GM12875 (cell line): ENCODE measurements around the gene SLC35E2B.
"Not testable (repeated sequence)": the region's sequence is repeated elsewhere in the genome, so short reads cannot be mapped to it uniquely, and the experiment has no call there.

Source experiments
- H3K4me3 ChIP-seq: one replicate; pipeline ENCODE4 v1.5.1; 2011; ENCODE audit warnings: low read depth, low read length, control low read depth
- TF ChIP-seq, protein P1 (sequence below): IDR thresholded peaks from 2 replicates; pipeline ENCODE4 v1.5.1; 2011; ENCODE audit warnings: low read depth, mild to moderate bottlenecking, control low read depth, inconsistent platforms, low read length, moderate library complexity, borderline replicate concordance; ENCODE audit not compliant: insufficient read depth

Gene SLC35E2B

DNA sequence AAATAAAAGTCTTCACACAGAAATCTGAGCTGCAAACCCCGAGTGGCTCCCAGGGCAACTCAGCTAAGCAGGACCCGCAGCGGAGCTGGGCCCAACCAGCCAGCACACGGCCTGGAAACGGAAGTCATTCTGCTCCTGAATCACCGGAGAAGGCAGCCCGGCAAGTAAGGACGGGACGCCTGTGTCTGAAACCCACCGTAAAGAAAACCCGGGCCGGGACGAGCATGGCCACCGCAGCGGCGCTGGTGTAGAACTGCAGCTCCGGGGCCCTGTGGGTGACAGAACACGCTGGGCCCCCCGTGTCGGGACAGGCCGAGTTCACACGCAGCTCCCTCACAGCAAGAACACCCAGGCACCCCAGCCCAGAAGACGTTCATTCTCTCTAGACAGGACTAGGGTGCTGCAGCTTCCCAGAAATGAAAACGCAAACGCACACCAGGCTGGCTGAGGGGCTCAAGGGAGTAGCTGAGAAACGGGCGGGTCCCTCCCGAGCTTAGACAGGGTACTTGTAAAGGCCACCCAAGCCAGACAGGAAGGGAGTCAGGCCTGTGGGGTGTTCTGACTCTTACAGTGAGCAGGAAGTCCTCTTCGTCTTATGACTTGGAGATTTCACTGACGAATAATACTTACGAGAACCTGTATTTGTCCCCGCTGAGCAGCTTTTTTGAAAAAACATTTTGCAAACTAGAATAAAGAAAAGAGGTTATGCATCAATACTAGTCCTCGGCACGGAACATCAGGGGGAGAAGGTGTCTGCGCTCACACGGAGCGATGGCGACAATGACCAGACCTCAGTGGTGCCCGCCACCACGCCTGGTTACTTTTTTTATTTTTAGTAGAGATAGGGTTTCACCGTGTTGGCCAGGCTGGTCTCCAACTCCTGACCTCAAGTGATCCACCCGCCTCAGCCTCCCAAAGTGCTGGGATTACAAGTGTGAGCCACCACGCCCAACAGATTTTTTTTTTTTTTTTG lies 22.8 kb downstream of the SLC35E2B start:
- H3K4me3 ChIP-seq, result no peak overlapping the region
- TF ChIP-seq, protein P1, sequence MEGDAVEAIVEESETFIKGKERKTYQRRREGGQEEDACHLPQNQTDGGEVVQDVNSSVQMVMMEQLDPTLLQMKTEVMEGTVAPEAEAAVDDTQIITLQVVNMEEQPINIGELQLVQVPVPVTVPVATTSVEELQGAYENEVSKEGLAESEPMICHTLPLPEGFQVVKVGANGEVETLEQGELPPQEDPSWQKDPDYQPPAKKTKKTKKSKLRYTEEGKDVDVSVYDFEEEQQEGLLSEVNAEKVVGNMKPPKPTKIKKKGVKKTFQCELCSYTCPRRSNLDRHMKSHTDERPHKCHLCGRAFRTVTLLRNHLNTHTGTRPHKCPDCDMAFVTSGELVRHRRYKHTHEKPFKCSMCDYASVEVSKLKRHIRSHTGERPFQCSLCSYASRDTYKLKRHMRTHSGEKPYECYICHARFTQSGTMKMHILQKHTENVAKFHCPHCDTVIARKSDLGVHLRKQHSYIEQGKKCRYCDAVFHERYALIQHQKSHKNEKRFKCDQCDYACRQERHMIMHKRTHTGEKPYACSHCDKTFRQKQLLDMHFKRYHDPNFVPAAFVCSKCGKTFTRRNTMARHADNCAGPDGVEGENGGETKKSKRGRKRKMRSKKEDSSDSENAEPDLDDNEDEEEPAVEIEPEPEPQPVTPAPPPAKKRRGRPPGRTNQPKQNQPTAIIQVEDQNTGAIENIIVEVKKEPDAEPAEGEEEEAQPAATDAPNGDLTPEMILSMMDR, result no peak

DNA sequence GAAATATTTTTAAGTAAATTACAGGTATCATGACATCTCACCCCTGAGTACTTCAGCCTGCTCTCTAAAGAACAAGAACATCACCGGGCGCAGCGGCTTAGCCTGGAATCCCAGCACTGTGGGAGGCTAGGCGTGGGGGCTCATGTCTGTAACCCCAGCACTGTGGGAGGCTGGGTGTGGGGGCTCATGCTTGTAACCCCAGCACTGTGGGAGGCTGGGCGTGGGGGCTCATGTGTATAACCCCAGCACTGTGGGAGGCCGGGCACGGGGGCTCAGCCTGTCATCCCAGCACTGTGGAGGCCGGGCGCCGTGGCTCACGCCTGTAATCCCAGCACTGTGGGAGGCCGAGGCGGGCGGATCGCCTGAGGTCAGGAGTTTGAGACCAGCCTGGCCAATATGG lies 26.1 kb downstream of the SLC35E2B start:
- H3K4me3 ChIP-seq, result no peak overlapping the region
- TF ChIP-seq, protein P1, result no peak

DNA sequence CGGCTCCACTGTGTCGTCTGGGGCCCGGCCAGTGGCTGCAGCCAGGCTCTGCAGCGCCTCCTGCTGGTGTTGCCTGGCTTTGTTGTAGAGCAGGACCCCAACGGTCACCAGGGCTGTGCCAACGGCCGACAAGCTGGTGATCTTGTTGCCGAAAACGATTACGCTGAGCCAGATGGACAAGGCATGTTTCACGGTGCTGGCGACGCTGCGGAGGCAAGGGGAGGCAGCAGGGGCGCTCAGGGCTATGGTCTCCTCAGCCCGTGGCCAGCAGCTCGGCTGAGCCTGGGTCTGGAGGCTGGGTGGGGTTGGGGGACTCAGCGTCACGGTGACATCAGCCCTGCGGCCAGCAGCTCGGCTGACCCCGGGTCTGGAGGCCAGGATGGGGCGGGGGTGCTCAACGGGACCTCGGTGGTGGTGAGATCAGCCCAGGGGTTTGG lies 26.8 kb downstream of the SLC35E2B start:
- no peak overlapping the region for H3K4me3 ChIP-seq
- TF ChIP-seq, protein P1, result peak; percentile 59

DNA sequence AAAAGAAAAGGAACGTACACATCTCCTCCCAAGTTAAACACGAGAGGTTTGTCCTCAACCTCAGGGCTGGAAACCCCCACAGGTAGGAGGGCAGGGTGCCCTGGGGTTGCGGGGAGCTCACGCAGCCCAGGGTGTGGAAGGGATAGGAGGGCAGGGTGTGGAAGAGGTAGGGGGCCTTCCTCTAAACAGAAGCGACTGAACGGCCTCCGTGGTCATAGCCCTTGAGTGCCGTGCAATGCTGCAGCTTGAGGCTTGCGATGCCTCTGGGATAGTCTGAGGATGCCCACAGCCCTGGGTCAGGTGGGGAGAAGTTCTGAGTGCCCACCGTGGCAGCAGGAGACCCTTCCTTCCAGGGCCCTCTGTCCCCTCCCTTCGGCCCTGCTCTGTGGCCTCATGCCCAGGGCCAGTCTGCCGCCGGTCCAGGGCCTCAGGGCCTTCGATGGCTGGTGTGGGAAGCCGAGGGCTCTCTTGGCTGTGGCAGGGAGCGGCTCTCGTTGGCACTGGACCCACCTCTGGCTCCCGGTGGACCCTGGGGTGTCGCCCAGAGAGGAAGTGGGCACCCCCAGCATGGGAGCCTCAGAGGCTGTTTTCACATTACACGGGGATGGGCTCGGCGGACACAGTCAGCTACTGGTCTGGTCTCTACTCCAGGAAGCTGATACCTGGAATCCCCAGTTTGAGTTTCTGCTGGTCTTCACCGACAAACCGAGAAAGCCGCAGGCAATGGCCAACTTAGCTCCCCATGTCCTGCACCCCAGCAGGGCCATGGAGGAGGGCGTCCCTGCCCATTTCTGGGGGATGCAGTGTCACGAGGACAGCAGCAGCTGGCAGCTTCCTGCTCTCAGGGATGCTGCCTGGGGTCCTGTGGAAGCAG lies 27.4 kb downstream of the SLC35E2B start:
- H3K4me3 ChIP-seq, result no peak overlapping the region
- TF ChIP-seq, protein P1, result no peak

DNA sequence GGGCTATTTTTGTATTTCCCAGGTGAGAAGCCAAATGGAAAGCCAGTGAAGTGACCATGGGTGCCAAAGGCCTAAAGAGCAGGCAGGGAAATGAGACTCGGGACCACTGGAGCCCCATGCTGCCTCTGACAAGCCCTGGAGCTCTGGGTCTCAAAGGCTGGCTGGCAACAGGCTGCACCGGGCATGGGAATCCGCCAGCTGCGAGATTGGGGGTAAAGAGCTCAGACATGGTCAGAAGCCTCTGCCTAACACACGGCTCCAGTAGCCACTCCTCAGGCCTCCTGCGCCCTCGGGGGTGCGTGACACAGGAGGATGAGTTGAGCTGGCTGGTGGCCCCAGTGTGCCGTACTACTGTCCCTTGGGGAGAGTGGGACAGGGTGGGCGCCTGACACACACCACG lies 28.3 kb downstream of the SLC35E2B start:
- not testable (repeated sequence) for H3K4me3 ChIP-seq

DNA sequence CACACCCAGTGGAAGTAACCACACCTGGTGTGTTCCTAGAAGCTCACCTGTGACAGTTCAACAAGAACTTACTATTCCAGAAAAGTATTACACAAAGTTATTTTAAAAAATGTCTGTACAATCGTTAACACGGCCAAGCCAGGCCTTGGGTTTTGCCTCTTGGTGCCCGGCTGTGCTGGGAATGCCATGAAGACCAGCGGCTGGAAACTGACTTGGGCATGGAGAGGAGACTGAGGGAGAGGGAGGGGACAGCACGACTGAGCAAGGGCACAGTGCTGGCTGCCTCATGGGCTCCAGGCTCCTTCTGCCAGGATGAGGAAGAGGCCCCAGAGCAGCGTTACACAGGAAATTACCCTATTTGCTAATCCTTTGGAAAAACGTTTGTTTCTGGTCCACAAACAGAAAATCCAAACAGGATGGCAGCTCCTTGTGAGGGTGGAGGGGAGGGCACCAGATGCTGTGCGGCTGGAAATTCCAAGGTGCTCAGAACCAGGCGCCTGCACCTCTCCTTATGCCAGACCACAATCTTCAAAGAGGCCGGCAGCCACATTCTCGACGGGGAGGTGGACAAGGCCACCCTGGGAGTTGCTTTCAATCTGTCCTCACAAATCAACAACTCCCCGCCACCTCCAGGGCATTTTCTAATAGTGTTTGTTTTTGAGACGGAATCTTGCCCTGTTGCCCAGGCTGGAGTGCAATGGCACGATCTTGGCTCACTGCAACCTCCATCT lies 29.6 kb downstream of the SLC35E2B start:
- H3K4me3 ChIP-seq, result not testable (repeated sequence)

DNA sequence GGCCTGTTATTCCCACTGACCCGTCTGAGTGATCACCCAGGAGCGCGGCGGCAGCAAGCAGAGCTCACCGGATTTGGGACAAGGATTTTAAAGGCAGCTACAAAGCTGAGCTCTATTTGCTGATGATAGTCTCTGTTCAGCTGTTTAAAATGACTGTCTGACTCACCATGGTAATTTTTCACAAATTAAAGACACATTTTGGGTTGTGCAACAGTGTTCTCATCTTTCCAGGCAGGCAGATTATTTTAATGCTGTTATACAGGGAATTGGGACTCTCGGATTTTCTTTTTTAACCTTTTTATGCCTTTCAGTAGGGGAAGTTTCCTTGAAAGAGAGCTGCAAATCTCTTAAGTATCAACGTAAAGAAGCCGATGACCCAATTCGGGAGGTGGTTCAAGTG lies 30.2 kb downstream of the SLC35E2B start:
- not testable (repeated sequence) for H3K4me3 ChIP-seq

DNA sequence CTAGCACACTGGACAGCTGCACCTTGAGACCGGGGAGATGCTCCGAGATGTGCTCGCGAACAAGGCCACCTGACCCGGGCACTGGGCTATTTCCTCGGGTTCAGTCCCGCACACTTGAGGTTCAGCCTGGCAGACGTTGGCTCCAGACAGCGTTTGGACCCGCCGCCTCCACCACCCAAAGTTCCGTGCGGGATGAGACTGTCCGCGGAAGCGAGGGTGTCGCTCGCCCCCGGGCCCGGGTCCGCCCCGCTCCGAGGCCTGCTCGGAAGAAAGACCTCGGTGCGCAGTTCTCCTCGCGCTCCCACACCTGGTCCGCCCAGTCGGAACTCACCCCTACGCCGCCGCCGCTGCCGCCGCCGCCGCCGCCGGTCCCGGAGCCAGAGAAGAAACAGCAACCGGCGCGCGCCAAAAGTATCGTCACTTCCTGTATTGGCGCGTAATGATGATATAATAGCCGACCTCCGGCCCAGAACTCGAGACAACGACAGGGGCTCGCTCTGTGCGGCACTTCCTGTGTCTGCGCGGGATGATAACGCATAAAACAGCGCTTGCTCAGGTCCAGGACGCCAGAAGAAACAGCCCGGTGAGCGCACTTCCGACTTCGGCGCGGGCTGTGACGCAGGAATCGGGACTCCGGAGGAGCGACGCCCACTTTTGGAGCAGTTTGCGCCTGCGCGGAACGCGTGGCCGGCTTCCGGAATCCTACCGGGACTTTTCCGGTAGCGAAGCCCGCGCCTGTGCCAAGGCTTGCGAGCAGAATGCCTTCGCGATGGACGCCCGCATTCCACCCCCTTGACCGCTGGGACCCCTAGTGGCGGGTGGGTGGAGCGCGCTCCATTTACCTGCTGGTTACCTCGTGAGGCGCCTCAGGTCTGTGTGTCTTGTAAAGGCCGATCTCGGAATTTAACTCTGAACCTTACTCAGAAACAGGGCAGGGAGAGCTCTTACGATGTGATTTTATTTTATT lies 33.7 kb downstream of the SLC35E2B start, which contains the start of gene CDK11B:
TSS of gene CDK11B (minus strand) at position 422 of the 967 bp plus-strand sequence. CDS start 1,519 bp downstream, outside the sequence.
- H3K4me3 ChIP-seq, result peak within 1 kb of the TSS; percentile 62

DNA sequence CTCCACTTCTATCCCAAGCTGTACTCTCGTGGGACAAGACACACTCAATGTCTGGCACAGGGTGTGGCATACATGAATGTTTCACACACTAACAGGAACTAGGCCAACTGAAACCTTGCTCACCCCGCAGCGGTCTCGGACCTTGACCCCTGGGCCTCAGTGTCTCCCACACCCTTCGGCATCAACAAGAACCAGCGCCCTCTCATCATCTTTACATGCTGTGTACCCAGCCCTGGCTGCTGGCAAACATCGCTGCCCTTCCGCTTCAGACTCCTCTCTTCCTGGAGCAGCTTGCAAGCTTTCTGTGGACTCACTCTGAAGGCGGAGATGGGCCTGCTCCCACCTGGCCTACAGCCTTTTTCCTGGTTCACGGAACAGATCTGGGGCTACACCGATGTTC lies 44.3 kb downstream of the SLC35E2B start:
- not testable (repeated sequence) for H3K4me3 ChIP-seq

DNA sequence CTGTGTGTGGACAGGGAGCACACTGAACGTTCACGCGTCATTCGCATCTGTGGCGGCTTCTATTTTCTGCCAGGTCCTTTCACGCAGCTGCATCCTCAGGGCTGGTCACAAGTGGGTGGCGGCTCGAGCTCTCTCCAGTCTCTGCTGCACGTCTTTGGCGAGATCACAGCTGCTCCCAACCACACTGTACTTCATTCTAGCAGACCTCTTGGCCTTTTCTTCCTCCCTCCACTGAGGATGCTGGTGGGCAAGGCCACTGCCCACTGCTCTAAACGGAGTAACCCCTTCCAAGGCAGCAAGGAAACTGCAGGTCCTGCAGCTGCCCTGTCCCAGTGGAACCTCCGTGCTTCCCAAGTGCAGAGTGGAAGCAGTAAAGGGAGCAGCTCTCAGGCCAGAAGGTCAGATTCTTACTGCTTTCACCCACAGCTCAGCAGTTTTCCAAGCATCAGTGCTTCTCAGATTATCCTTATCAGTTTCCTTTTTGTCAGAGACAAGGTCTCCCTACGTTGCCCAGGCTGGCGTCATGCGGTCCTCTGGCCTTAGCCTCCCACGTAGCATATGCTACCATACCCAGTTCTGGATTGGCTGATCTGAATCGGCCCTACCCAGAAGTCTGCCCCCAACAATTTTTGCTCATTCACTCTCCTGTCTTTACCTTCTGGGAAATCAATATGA lies 44.9 kb downstream of the SLC35E2B start:
- H3K4me3 ChIP-seq, result not testable (repeated sequence)

DNA sequence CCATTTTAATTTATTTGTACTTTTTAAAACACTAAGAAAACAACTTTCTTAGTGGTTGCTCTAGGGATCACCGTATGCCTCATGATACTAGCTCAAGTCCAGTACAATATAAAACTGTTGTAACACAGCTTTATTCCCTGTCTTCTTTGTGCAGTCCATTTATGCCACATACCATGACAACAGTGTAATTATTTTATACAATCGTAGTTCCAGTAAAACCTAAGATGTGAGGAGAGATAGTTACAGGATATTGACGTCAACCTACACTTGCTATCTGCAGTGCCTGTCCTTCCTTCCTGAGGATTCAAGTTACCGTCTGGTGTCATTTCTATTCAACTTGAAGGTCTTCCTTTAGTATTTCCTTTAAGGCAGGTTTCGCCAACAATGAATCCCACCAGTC lies 46.3 kb downstream of the SLC35E2B start:
- not testable (repeated sequence) for H3K4me3 ChIP-seq
